Glutamatergic neuron (in vitro differentiated cells): Measurements from ENCODE around the gene WDR90. TPM values are rescaled to one million over a fixed set of nuclear protein-coding genes. Genes with fewer than 3 reads are reported as not detected.

Experiments
- DNase-seq: peaks from one replicate; pipeline ENCODE4 v3.0.0; 2022
- H3K27ac Mint-ChIP-seq: one replicate; pipeline ENCODE4 v1.8.0; 2020; ENCODE audit warnings: mild to moderate bottlenecking, mixed read lengths, inconsistent platforms; ENCODE audit not compliant: unreplicated experiment
- H3K27me3 Mint-ChIP-seq: one replicate; pipeline ENCODE4 v1.8.0; 2020; ENCODE audit warnings: mild to moderate bottlenecking, moderate library complexity, mixed read lengths, inconsistent platforms; ENCODE audit not compliant: unreplicated experiment
- H3K36me3 Mint-ChIP-seq: one replicate; pipeline ENCODE4 v1.8.0; 2020; ENCODE audit warnings: mild to moderate bottlenecking, mixed read lengths, inconsistent platforms; ENCODE audit not compliant: unreplicated experiment
- H3K4me1 Mint-ChIP-seq: one replicate; pipeline ENCODE4 v1.8.0; 2020; ENCODE audit warnings: mild to moderate bottlenecking, low read depth, mixed read lengths, inconsistent platforms; ENCODE audit not compliant: unreplicated experiment
- H3K4me3 Mint-ChIP-seq: one replicate; pipeline ENCODE4 v1.8.0; 2020; ENCODE audit warnings: mild to moderate bottlenecking, mixed read lengths, inconsistent platforms; ENCODE audit not compliant: unreplicated experiment
- H3K9me3 Mint-ChIP-seq: one replicate; pipeline ENCODE4 v1.8.0; 2020; ENCODE audit warnings: mild to moderate bottlenecking, moderate library complexity, mixed read lengths, inconsistent platforms; ENCODE audit not compliant: unreplicated experiment
- total RNA-seq: library from RNA; stranded (reverse); fragmentation: NEBNext Ultra II Directional; extraction: Animal tissue kit (Norgen Biotek cat#: 25700); gene quantifications from one replicate; pipeline ENCODE4 v1.2.1, GENCODE V29; 2021; ENCODE audit not compliant: unreplicated experiment
- TF ChIP-seq, protein P1 (sequence below): fragments of 200-600 bp; sonication (generic); IDR thresholded peaks from one replicate; pipeline ENCODE4 v1.5.0; 2021; ENCODE audit not compliant: partially characterized antibody, unreplicated experiment

The WDR90 gene
- total RNA-seq, 1 donor from 2014 or later = 24.6 TPM

DNA sequence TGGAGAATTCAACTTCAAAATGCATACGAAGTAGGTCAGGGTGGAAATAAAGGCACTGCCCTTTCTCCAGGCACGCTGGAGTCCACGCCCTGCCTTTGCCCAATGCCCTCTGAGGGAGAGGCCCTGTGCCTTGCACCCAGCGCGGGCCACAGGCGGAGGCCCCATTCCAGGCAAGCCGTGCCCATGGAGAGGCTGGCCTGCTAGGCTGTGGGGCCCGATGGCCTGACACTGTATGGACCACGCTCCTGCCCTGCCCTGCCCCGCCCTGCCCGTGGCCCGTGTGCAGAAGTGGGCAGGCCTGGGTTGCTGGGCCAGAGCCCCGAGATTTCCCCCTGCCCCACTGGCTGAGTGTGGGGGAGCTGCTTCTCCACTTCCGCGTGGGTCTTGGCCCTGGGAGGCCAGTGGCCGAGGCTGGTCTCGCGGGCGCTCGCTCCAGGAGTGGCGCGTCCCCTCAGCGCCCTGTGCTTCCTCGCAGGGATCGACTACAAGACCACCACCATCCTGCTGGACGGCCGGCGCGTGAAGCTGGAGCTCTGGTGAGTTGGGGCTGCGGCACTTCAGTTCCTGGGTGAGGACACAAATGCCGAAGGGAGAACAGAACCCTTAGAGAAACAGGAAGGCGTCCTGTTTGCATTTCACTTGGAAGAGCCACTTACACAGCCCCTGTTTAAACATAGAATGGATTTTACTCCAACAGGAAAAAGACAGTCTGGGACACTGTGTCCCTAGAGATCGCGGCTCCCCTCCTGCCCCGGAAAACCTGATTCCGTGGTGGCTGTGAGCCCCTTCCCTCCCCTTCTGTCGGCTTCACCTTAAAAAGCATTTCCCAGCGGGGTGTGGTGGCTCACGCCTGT lies 32.2 kb upstream of the WDR90 start:
- TF ChIP-seq, protein P1, sequence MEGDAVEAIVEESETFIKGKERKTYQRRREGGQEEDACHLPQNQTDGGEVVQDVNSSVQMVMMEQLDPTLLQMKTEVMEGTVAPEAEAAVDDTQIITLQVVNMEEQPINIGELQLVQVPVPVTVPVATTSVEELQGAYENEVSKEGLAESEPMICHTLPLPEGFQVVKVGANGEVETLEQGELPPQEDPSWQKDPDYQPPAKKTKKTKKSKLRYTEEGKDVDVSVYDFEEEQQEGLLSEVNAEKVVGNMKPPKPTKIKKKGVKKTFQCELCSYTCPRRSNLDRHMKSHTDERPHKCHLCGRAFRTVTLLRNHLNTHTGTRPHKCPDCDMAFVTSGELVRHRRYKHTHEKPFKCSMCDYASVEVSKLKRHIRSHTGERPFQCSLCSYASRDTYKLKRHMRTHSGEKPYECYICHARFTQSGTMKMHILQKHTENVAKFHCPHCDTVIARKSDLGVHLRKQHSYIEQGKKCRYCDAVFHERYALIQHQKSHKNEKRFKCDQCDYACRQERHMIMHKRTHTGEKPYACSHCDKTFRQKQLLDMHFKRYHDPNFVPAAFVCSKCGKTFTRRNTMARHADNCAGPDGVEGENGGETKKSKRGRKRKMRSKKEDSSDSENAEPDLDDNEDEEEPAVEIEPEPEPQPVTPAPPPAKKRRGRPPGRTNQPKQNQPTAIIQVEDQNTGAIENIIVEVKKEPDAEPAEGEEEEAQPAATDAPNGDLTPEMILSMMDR = no peak
- Mint-ChIP-seq H3K4me3 (no peak overlapping the region), H3K4me1 (peaks cover 13% of the 10 kb centered on the region), H3K9me3 (peaks cover 8% of the 10 kb centered on the region), H3K27ac (no peak overlapping the region), H3K36me3 (peaks cover 21% of the 10 kb centered on the region), H3K27me3 (peaks cover 10% of the 10 kb centered on the region)
- no peak for DNase-seq

DNA sequence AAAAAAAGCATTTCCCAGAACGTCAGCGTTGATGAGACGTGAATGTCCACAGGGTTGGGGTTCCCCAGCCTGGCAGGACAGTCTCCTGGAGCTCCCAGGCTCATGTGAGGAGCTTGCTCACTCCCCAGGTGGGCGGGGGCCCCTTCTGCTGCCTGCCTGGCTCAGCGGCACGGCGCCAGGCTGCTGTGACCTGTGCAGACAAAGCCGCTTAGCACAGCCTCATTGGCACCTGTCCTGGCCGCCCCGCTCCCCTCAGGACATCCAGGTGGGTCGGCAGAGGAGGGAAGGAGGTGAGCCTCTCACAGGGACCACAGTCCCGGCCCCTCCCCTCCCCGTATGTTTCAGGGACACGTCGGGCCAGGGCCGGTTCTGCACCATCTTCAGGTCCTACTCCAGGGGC lies 31.3 kb upstream of the WDR90 start:
- H3K36me3 Mint-ChIP-seq = peaks cover 21% of the 10 kb centered on the region
- TF ChIP-seq, protein P1 = no peak
- no peak overlapping the region for H3K27ac Mint-ChIP-seq
- no peak for DNase-seq
- H3K4me1 Mint-ChIP-seq = peaks cover 16% of the 10 kb centered on the region
- H3K9me3 Mint-ChIP-seq = peaks cover 10% of the 10 kb centered on the region
- peaks cover 10% of the 10 kb centered on the region for H3K27me3 Mint-ChIP-seq
- H3K4me3 Mint-ChIP-seq = no peak overlapping the region

DNA sequence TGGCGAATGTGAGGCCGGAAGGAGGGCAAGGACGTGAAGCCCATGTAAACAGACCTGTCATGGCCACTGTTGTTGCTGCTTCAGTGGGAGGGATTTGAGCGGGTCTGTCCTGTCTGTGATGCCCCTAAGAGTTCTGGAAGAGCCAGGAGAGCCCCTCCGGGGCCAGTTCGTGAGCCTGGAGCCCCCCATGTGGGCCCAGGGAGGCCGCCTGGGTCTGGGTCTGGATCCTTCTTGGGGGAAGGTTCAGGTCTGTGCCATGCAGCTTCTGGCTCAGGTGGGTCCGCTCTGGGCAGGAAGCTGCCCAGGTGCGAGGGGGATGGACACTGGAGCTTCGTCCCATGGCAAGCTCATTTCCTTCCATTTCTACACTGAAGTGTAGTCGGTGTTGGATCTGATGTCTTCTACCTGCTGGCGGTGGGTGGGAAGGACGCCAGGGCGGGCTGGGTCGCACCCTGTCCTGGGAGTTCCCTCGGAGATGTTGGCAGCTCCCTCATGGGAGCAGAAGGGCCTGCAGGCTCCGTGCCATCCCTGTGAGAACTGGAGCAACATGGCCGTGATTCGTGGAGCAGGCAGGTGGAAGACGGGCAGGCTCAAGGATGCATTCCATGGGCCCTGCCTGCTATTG lies 29.6 kb upstream of the WDR90 start:
- no peak overlapping the region for H3K4me3 Mint-ChIP-seq

DNA sequence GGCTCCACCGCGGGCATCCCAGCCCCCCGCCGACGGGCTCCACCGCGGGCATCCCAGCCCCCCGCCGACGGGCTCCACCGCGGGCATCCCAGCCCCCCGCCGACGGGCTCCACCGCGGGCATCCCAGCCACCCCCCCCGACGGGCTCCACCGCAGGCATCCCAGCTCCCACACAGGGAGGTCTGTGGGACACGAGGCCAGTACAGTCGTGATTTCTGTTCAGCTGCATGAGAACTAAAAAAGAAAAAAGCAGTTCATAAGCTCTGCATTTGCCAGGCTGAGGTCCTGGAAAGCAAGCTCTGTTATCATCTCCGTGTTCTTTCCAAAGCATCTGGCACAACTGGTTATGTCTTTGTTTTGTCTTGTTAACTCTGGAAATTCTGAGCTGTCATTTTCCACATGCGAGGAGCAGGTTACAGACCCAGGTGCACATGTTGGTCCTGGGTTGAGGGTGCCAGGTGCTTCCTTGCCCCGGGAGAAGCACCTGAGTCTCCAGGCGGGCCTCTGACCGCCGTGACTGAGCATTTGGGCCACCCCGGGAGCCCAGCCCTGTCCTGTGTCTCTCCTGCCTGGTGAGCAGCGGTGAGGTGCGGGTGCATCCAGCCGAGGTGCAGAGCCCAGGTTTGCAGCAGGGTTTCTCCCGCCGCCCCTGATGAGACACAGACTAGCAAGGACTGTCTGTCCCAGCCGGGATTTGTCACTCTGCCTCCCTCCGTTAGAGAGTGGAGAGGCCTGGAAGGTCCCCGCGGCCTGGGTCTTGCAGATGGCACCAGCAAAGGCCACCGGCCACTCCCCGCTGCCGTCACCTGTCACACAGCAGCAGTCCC lies 28.3 kb upstream of the WDR90 start:
- peaks cover 4% of the 10 kb centered on the region for H3K36me3 Mint-ChIP-seq
- peaks cover 5% of the 10 kb centered on the region for H3K27me3 Mint-ChIP-seq
- no peak overlapping the region for H3K4me3 Mint-ChIP-seq
- H3K27ac Mint-ChIP-seq = no peak overlapping the region
- no peak for DNase-seq
- H3K4me1 Mint-ChIP-seq = peaks cover 23% of the 10 kb centered on the region
- H3K9me3 Mint-ChIP-seq = peaks cover 8% of the 10 kb centered on the region
- TF ChIP-seq, protein P1 = no peak

More for the DNA sequence above, 29.6 kb upstream of the WDR90 start:
- TF ChIP-seq, protein P1 = no peak
- Mint-ChIP-seq H3K9me3 (peaks cover 8% of the 10 kb centered on the region), H3K27ac (no peak overlapping the region), H3K27me3 (peaks cover 7% of the 10 kb centered on the region), H3K36me3 (peaks cover 9% of the 10 kb centered on the region), H3K4me1 (peaks cover 24% of the 10 kb centered on the region)
- DNase-seq = no peak
